ENCODE results near the gene TERT.

TERT gene

DNA sequence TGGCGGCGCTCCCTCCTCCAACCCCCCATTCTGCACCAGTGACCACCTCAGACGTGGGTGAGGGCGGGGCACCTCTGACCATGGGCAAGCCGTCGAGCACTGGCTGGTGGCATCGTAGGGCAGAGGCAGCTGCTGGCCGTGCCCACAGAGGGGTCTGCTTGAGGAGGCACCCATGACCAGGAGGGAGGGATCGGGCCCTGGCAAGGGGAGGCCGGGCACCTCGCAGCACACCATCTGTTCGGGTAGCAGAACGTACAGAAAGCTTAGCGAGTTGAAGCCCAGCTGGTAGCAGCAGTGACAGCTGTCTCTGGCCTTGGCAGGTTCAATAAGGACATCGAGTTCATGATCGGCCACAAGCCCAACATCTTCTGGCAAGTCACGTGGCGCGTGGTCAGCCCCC is 74.0 kb downstream of the TERT start:
- Mint-ChIP-seq H3K4me1 (peaks cover under 1% of the 10 kb centered on the region), H3K27ac (no peak overlapping the region), H3K4me3 (no peak overlapping the region), H3K36me3 (ENCODE audit: low read depth) (no peaks in the 10 kb centered on the region), H3K9me3 (peaks cover 2% of the 10 kb centered on the region), H3K27me3 (ENCODE audit: low read depth) (peaks cover 27% of the 10 kb centered on the region)
- TF ChIP-seq, protein P1, sequence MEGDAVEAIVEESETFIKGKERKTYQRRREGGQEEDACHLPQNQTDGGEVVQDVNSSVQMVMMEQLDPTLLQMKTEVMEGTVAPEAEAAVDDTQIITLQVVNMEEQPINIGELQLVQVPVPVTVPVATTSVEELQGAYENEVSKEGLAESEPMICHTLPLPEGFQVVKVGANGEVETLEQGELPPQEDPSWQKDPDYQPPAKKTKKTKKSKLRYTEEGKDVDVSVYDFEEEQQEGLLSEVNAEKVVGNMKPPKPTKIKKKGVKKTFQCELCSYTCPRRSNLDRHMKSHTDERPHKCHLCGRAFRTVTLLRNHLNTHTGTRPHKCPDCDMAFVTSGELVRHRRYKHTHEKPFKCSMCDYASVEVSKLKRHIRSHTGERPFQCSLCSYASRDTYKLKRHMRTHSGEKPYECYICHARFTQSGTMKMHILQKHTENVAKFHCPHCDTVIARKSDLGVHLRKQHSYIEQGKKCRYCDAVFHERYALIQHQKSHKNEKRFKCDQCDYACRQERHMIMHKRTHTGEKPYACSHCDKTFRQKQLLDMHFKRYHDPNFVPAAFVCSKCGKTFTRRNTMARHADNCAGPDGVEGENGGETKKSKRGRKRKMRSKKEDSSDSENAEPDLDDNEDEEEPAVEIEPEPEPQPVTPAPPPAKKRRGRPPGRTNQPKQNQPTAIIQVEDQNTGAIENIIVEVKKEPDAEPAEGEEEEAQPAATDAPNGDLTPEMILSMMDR (IDR thresholded peaks at IDR 0.05; ENCODE audit: unreplicated experiment in 3 of 3), result no peak

GRCh38 chr5:1220351-1220750 is 74.5 kb downstream of the TERT start:
- no peak overlapping the region for H3K27ac Mint-ChIP-seq
- H3K36me3 Mint-ChIP-seq (ENCODE audit: low read depth), result no peaks in the 10 kb centered on the region
- H3K4me3 Mint-ChIP-seq, result no peak overlapping the region
- H3K9me3 Mint-ChIP-seq, result peaks cover 6% of the 10 kb centered on the region
- peaks cover 28% of the 10 kb centered on the region for H3K27me3 Mint-ChIP-seq (ENCODE audit: low read depth)
- no peaks in the 10 kb centered on the region for H3K4me1 Mint-ChIP-seq
- TF ChIP-seq, protein P1 (IDR thresholded peaks at IDR 0.05; ENCODE audit: unreplicated experiment in 3 of 3), result no peak

DNA sequence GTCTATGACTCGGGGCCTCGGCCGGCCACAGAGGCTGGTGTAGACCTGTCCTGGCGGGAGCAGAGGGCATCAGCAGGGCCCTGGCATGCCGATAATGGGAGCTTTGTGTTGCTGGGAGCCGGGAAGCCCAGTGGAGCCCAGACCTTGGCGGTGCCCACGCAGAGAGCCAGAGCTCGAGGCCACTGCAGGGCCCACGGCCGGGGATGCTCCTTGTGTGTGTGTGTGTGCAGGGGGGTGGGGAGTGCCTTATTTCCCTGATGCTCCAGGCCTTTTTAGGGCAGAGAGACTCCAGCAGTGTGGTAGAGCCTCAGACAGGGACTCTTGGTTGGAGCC is 75.1 kb downstream of the TERT start:
- Mint-ChIP-seq H3K9me3 (peaks cover 6% of the 10 kb centered on the region), H3K4me1 (no peaks in the 10 kb centered on the region), H3K36me3 (ENCODE audit: low read depth) (no peaks in the 10 kb centered on the region)

DNA sequence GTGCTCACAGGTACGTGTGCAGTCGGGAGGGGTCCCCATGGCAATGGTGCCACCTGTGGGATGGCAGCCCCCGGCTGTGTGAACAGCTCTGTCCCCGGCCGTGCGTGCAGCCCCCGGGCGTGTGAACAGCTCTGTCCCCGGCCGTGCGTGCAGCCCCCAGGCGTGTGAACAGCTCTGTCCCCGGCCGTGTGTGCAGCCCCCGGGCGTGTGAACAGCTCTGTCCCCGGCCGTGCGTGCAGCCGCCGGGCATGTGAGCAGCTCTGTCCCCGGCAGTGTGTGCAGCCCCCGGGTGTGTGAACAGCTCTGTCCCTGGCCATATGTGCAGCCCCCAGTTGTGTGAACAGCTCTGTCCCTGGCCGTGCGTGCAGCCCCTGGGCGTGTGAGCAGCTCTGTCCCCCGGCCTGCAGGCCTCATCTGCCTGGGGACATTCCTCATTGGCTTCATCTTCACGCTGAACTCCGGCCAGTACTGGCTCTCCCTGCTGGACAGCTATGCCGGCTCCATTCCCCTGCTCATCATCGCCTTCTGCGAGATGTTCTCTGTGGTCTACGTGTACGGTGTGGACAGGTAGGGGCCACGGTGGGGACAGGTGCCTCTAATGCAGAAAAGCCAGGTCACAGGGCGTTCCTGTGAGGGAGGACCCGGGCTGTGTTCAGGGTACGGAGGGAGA is 75.6 kb downstream of the TERT start:
- Mint-ChIP-seq H3K4me3 (no peak overlapping the region), H3K36me3 (ENCODE audit: low read depth) (no peaks in the 10 kb centered on the region), H3K9me3 (peaks cover 6% of the 10 kb centered on the region), H3K27ac (no peak overlapping the region), H3K4me1 (no peaks in the 10 kb centered on the region), H3K27me3 (ENCODE audit: low read depth) (peaks cover 28% of the 10 kb centered on the region)
- TF ChIP-seq, protein P1 (IDR thresholded peaks at IDR 0.05; ENCODE audit: unreplicated experiment in 3 of 3), result no peak

More for the DNA sequence above, 75.1 kb downstream of the TERT start:
- TF ChIP-seq, protein P1 (IDR thresholded peaks at IDR 0.05; ENCODE audit: unreplicated experiment in 3 of 3), result no peak
- Mint-ChIP-seq H3K27ac (no peak overlapping the region), H3K4me3 (no peak overlapping the region), H3K27me3 (ENCODE audit: low read depth) (peaks cover 28% of the 10 kb centered on the region)

DNA sequence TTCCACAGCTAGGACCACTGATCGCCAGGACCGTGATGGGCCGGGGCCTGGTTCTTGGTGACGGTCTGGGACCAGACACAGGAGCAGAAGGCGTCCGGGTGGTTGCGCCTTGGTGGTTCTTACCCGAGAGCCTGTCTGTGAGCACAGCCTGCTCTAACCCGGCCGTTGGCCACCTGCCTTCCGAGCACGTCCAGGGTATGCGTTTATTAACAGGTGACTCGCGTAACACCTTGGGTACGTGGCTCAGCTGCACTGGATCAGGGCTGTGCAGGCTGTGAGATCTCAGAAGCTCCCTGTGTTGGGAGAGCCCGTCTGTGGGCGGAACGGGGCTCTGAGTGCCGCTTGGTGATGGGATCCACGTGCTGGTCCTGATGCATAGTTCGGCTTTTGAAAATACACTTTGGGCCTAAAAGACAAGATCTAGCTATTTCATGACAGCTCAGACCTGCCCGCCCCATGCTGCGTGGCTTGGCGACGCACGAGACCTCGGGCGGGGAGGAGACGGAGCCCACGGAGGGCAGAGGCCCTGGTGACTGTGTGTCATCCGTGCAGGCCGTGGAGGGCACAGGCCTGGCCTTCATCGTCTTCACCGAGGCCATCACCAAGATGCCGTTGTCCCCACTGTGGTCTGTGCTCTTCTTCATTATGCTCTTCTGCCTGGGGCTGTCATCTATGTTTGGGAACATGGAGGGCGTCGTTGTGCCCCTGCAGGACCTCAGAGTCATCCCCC is 76.4 kb downstream of the TERT start:
- Mint-ChIP-seq H3K4me3 (no peak overlapping the region), H3K27me3 (ENCODE audit: low read depth) (peaks cover 21% of the 10 kb centered on the region), H3K9me3 (peaks cover 6% of the 10 kb centered on the region), H3K36me3 (ENCODE audit: low read depth) (no peaks in the 10 kb centered on the region), H3K27ac (no peak overlapping the region), H3K4me1 (no peaks in the 10 kb centered on the region)
- TF ChIP-seq, protein P1 (IDR thresholded peaks at IDR 0.05; ENCODE audit: unreplicated experiment in 3 of 3), result no peak

Measured in nephron (organoid).